WTC11 (cell line): ENCODE measurements around the gene OR52R1. TPM values are rescaled to one million over a fixed set of nuclear protein-coding genes. Genes with fewer than 3 reads are reported as not detected.

Experiments
- ATAC-seq: fragments of 200-7000 bp; cut with Tn5 transposase; 2 replicates; pipeline ENCODE4 v1.10.0; 2021; ENCODE audit warnings: mild to moderate bottlenecking, moderate library complexity
- CTCF ChIA-PET: fragments of 300-600 bp; sonication (Branson Sonifier 250); formaldehyde crosslinking; loops from one replicate; lab custom pipeline; 2021; ENCODE audit warnings: antibody characterized with exemption; lab: Charles Lee
- POLR2A ChIA-PET: fragments of 350-600 bp; sonication (Branson Sonifier 250); formaldehyde crosslinking; loops from one replicate; lab custom pipeline; 2021; ENCODE audit warnings: antibody characterized with exemption; lab: Charles Lee
- DNase-seq: peaks from one replicate; pipeline ENCODE4 v3.0.0; 2021; ENCODE audit warnings: low spot score
- H3K27ac Mint-ChIP-seq: 2 replicates; pipeline ENCODE4 v1.8.0; 2021; ENCODE audit warnings: mixed read lengths
- H3K27me3 Mint-ChIP-seq: 2 replicates; pipeline ENCODE4 v1.8.0; 2021; ENCODE audit warnings: low read depth, mild to moderate bottlenecking, moderate library complexity, mixed read lengths
- H3K36me3 Mint-ChIP-seq: 2 replicates; pipeline ENCODE4 v1.8.0; 2021; ENCODE audit warnings: mixed read lengths
- H3K4me1 Mint-ChIP-seq: 2 replicates; pipeline ENCODE4 v1.8.0; 2022; ENCODE audit warnings: mixed read lengths
- H3K4me3 Mint-ChIP-seq: 2 replicates; pipeline ENCODE4 v1.8.0; 2021; ENCODE audit warnings: mild to moderate bottlenecking, moderate library complexity, mixed read lengths
- H3K9me3 Mint-ChIP-seq: 2 replicates; pipeline ENCODE4 v1.8.0; 2021; ENCODE audit warnings: mixed read lengths
- ARID4B ChIP-seq: sonication (generic); formaldehyde crosslinking; IDR thresholded peaks from 2 replicates; pipeline ENCODE4 v1.8.0; 2023; ENCODE audit warnings: missing genetic modification reagents, mild to moderate bottlenecking, borderline replicate concordance
- ATF2 ChIP-seq: sonication (generic); formaldehyde crosslinking; IDR thresholded peaks from 2 replicates; pipeline ENCODE4 v1.8.1; 2022; ENCODE audit warnings: low read depth, missing genetic modification reagents, borderline replicate concordance
- CDX4 ChIP-seq: fragments of 250-450 bp; sonication (Bioruptor Pico); IDR thresholded peaks from 2 replicates; pipeline ENCODE4 v1.9.0; 2021; ENCODE audit warnings: moderate library complexity, mild to moderate bottlenecking, inconsistent platforms, borderline replicate concordance
- EMX1 ChIP-seq: fragments of 250-450 bp; sonication (Bioruptor Pico); IDR thresholded peaks from 2 replicates; pipeline ENCODE4 v1.8.0; 2021; ENCODE audit warnings: mild to moderate bottlenecking
- FOXK1 ChIP-seq: sonication (generic); formaldehyde crosslinking; IDR thresholded peaks from 2 replicates; pipeline ENCODE4 v1.8.0; 2022; ENCODE audit warnings: mild to moderate bottlenecking, moderate library complexity, missing genetic modification reagents
- FOXP4 ChIP-seq: sonication (generic); formaldehyde crosslinking; IDR thresholded peaks from 2 replicates; pipeline ENCODE4 v1.8.0; 2022; ENCODE audit warnings: mild to moderate bottlenecking, missing genetic modification reagents
- JAZF1 ChIP-seq: fragments of 250-450 bp; sonication (Bioruptor Pico); IDR thresholded peaks from 2 replicates; pipeline ENCODE4 v1.9.0; 2021; ENCODE audit warnings: moderate library complexity, mild to moderate bottlenecking, inconsistent platforms
- KAT7 ChIP-seq: sonication (generic); formaldehyde crosslinking; IDR thresholded peaks from 2 replicates; pipeline ENCODE4 v1.8.1; 2023; ENCODE audit warnings: missing genetic modification reagents, mild to moderate bottlenecking, borderline replicate concordance
- MLX ChIP-seq: sonication (generic); formaldehyde crosslinking; IDR thresholded peaks from 2 replicates; pipeline ENCODE4 v1.8.1; 2023; ENCODE audit warnings: mild to moderate bottlenecking, missing genetic modification reagents, moderate library complexity
- MXD4 ChIP-seq: fragments of 250-450 bp; sonication (Bioruptor Pico); IDR thresholded peaks from 2 replicates; pipeline ENCODE4 v1.8.0; 2021; ENCODE audit warnings: mild to moderate bottlenecking, moderate library complexity, borderline replicate concordance
- PREB ChIP-seq: sonication (generic); formaldehyde crosslinking; IDR thresholded peaks from 2 replicates; pipeline ENCODE4 v1.8.1; 2022; ENCODE audit warnings: mild to moderate bottlenecking, missing genetic modification reagents, moderate library complexity, borderline replicate concordance
- USF2 ChIP-seq: sonication (generic); formaldehyde crosslinking; IDR thresholded peaks from 2 replicates; pipeline ENCODE4 v1.8.1; 2023; ENCODE audit warnings: mild to moderate bottlenecking, missing genetic modification reagents, moderate library complexity
- ZBTB43 ChIP-seq: sonication (generic); formaldehyde crosslinking; IDR thresholded peaks from 2 replicates; pipeline ENCODE4 v1.8.1; 2023; ENCODE audit warnings: mild to moderate bottlenecking, missing genetic modification reagents
- ZNF232 ChIP-seq: sonication (generic); formaldehyde crosslinking; IDR thresholded peaks from 2 replicates; pipeline ENCODE4 v1.8.0; 2022; ENCODE audit warnings: mild to moderate bottlenecking, missing genetic modification reagents
- ZNF317 ChIP-seq: sonication (generic); formaldehyde crosslinking; IDR thresholded peaks from 2 replicates; pipeline ENCODE4 v1.8.1; 2023; ENCODE audit warnings: low read depth, mild to moderate bottlenecking, moderate library complexity, missing genetic modification reagents, borderline replicate concordance
- ZNF396 ChIP-seq: fragments of 250-450 bp; sonication (Bioruptor Pico); IDR thresholded peaks from 2 replicates; pipeline ENCODE4 v1.8.0; 2021; ENCODE audit warnings: mild to moderate bottlenecking, moderate library complexity, borderline replicate concordance
- ZNF423 ChIP-seq: fragments of 250-450 bp; sonication (Bioruptor Pico); IDR thresholded peaks from 2 replicates; pipeline ENCODE4 v2.1.2; 2022; ENCODE audit warnings: mild to moderate bottlenecking, moderate library complexity
- ZNF512 ChIP-seq: sonication (generic); formaldehyde crosslinking; IDR thresholded peaks from 2 replicates; pipeline ENCODE4 v1.8.1; 2022; ENCODE audit warnings: missing genetic modification reagents, borderline replicate concordance
- total RNA-seq: library from RNA; stranded (reverse); gene quantifications from 3 replicates; pipeline ENCODE4 v1.2.3, GENCODE V29; 2021

Gene OR52R1
- total RNA-seq, 1 experiment from 2014 or later: not detected

- ChIA-PET POLR2A (no interaction called here), CTCF (no interaction called here)
- no peak for DNase-seq
- TF ChIP-seq ZNF232 (CRISPR knock-in tag) (no peak), KAT7 (no peak), FOXP4 (CRISPR knock-in tag) (no peak), ARID4B (CRISPR knock-in tag) (no peak), ZNF396 (CRISPR knock-in tag) (no peak), CDX4 (CRISPR knock-in tag) (no peak), ZNF317 (CRISPR knock-in tag) (no peak), ATF2 (CRISPR knock-in tag) (no peak), JAZF1 (CRISPR knock-in tag) (no peak), USF2 (CRISPR knock-in tag) (no peak), FOXK1 (CRISPR knock-in tag) (no peak), ZNF512 (CRISPR knock-in tag) (no peak), EMX1 (CRISPR knock-in tag) (no peak), ZBTB43 (CRISPR knock-in tag) (no peak), MLX (CRISPR knock-in tag) (no peak), PREB (CRISPR knock-in tag) (no peak), MXD4 (no peak), ZNF423 (CRISPR knock-in tag) (no peak)
- TF ChIP-seq, all 79 proteins: peak for 0
- ATAC-seq: no peak
- no peak within 1 kb of the TSS for H3K4me3 Mint-ChIP-seq
- no peaks in the 10 kb centered on the region for H3K36me3 Mint-ChIP-seq
- no peaks in the 10 kb centered on the region; the same call in 1 of the 2 replicates for H3K27me3 Mint-ChIP-seq
- no peaks in the 10 kb centered on the region for H3K9me3 Mint-ChIP-seq
- H3K4me1 Mint-ChIP-seq: no peaks in the 10 kb centered on the region
- H3K27ac Mint-ChIP-seq: no peak within 1 kb of the TSS
Measured at GRCh38 chr11:4769838-4770237, 34.3 kb downstream of the OR52R1 start, which contains the start of gene OR51F1. Gene OR51F1, minus strand, starts transcription at chr11:4769938. Its CDS starts 0 bp downstream, at chr11:4769938.
